Activated B cell treated with CpG ODN at 0.5 μM for 24 hours (primary cell): Measurements from ENCODE around the gene CA6. TPM values are rescaled to one million over a fixed set of nuclear protein-coding genes. Genes with fewer than 3 reads are reported as not detected.
"Not testable (repeated sequence)": the region's sequence is repeated elsewhere in the genome, so short reads cannot be mapped to it uniquely, and the experiment has no call there.

Experiments used
- ATAC-seq: fragments of 200-7000 bp; cut with Tn5 transposase; one replicate; pipeline ENCODE4 v1.10.0; 2021; ENCODE audit warnings: low read depth, mild to moderate bottlenecking, moderate library complexity
- CTCF ChIA-PET: fragments of 350-600 bp; sonication (Branson Sonifier 250); formaldehyde crosslinking; loops from one replicate; lab custom pipeline; 2021; ENCODE audit warnings: antibody characterized with exemption; lab: Charles Lee
- POLR2A ChIA-PET: fragments of 350-600 bp; sonication (Branson Sonifier 250); formaldehyde crosslinking; loops from one replicate; lab custom pipeline; 2021; ENCODE audit warnings: antibody characterized with exemption; lab: Charles Lee
- DNase-seq: peaks from one replicate; pipeline ENCODE4 v3.0.0; 2022
- H3K27ac Mint-ChIP-seq: one replicate; pipeline ENCODE4 v1.8.0; 2020; ENCODE audit warnings: mixed read lengths
- H3K27me3 Mint-ChIP-seq: one replicate; pipeline ENCODE4 v1.8.0; 2021; ENCODE audit warnings: mixed read lengths
- H3K36me3 Mint-ChIP-seq: one replicate; pipeline ENCODE4 v1.8.0; 2021; ENCODE audit warnings: low read depth, mixed read lengths
- H3K4me1 Mint-ChIP-seq: one replicate; pipeline ENCODE4 v1.8.0; 2021; ENCODE audit warnings: mixed read lengths
- H3K4me3 Mint-ChIP-seq: one replicate; pipeline ENCODE4 v1.8.0; 2020; ENCODE audit warnings: mild to moderate bottlenecking, mixed read lengths
- H3K9me3 Mint-ChIP-seq: one replicate; pipeline ENCODE4 v1.8.0; 2020; ENCODE audit warnings: mixed read lengths
- intact Hi-C: fragments of 100-400 bp; cut with micrococcal nuclease; formaldehyde crosslinking; loops from one replicate; pipeline ENCODE4 v1.15.1; 2024
- total RNA-seq: library from RNA; stranded (reverse); gene quantifications from 2 replicates; pipeline ENCODE4 v1.2.3, GENCODE V29; 2022
- TF ChIP-seq, protein P1 (sequence below): fragments of 200-600 bp; IDR thresholded peaks from one replicate; pipeline ENCODE4 v1.8.0; 2022; ENCODE audit warnings: antibody characterized with exemption, mild to moderate bottlenecking

Gene CA6
- total RNA-seq, 1 donor from 2014 or later, result not detected

GRCh38 chr1:8966606-8967005 is 20.9 kb downstream of the CA6 start:
- Mint-ChIP-seq H3K9me3 (peaks cover 3% of the 10 kb centered on the region), H3K4me1 (peaks cover 9% of the 10 kb centered on the region), H3K36me3 (no peaks in the 10 kb centered on the region), H3K4me3 (no peak overlapping the region), H3K27ac (no peak overlapping the region), H3K27me3 (peaks cover 4% of the 10 kb centered on the region)
- TF ChIP-seq, protein P1, sequence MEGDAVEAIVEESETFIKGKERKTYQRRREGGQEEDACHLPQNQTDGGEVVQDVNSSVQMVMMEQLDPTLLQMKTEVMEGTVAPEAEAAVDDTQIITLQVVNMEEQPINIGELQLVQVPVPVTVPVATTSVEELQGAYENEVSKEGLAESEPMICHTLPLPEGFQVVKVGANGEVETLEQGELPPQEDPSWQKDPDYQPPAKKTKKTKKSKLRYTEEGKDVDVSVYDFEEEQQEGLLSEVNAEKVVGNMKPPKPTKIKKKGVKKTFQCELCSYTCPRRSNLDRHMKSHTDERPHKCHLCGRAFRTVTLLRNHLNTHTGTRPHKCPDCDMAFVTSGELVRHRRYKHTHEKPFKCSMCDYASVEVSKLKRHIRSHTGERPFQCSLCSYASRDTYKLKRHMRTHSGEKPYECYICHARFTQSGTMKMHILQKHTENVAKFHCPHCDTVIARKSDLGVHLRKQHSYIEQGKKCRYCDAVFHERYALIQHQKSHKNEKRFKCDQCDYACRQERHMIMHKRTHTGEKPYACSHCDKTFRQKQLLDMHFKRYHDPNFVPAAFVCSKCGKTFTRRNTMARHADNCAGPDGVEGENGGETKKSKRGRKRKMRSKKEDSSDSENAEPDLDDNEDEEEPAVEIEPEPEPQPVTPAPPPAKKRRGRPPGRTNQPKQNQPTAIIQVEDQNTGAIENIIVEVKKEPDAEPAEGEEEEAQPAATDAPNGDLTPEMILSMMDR, result no peak
- CTCF ChIA-PET, result no interaction called here
- DNase-seq, result no peak
- POLR2A ChIA-PET, result interaction anchor here (0.6 kb wide), 1 partner anchor 21 kb away, joined by 4 read pairs; no protein-coding TSS in a partner anchor
- ATAC-seq, result no peak
- intact Hi-C loops, result no loop called here

GRCh38 chr1:8968902-8969301 is 23.2 kb downstream of the CA6 start:
- intact Hi-C loops, H3K27me3 Mint-ChIP-seq, DNase-seq, H3K36me3 Mint-ChIP-seq, H3K9me3 Mint-ChIP-seq, CTCF ChIA-PET, ATAC-seq, H3K27ac Mint-ChIP-seq, POLR2A ChIA-PET, H3K4me3 Mint-ChIP-seq: not testable (repeated sequence)
- H3K4me1 Mint-ChIP-seq, result peaks cover 11% of the 10 kb centered on the region

DNA sequence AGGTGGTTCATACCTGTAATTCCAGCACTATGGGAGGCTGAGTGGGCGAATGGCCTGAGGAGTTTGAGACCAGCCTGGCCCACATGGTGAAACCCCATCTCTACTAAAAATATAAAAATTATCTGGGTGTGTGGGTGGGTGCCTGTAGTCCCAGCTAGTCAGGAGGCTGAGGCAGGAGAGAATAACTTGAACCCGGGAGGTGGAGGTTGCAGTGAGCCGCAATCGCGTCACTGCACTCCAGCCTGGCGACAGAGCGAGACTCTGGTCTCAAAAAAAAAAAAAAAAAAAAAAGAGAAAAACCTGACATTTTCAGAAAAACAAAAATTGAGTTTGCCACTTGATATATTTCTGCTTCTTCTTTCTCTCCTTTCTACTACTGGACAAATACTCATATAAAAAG is 24.3 kb downstream of the CA6 start:
- CTCF ChIA-PET, result interaction anchor here (1.5 kb wide), 1 partner anchor 18 kb away, joined by 7 read pairs; no protein-coding TSS in a partner anchor
- H3K4me1 Mint-ChIP-seq, result peaks cover 11% of the 10 kb centered on the region
- no peak for DNase-seq

DNA sequence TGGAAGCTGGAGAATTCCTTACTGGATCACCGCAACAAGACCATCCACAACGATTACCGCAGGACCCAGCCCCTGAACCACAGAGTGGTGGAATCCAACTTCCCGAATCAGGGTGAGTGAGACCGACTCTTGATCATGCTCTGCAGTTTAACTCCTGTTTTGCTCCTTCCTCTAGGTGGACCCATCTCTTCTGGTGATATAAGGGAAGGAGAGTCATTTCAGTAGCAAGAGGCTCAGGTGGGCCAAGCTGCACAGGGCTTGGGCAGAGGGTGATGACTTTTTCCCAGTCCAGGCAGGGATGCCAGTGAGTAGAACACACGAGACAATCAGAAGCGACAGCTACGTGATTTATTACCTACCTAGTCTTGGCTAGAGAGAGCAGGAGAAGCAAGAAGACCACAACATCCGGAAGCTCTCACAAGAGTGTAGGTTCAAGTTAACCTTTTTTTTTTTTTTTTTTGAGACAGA is 25.2 kb downstream of the CA6 start:
- Mint-ChIP-seq H3K27ac (no peak overlapping the region), H3K27me3 (peaks cover 4% of the 10 kb centered on the region), H3K36me3 (no peaks in the 10 kb centered on the region), H3K4me1 (peaks cover 11% of the 10 kb centered on the region), H3K4me3 (peak overlapping the region; percentile 42), H3K9me3 (peaks cover 3% of the 10 kb centered on the region)
- DNase-seq (no peak), ATAC-seq (peak; percentile 37)
- CTCF ChIA-PET, result interaction anchor here (1.0 to 1.5 kb wide), 2 partner anchors 8 to 17 kb away, joined by 4 to 7 read pairs; no protein-coding TSS in a partner anchor
- POLR2A ChIA-PET, result no interaction called here
- intact Hi-C loops, result no loop called here
- TF ChIP-seq, protein P1, result no peak

More for the DNA sequence above, 24.3 kb downstream of the CA6 start:
- Mint-ChIP-seq H3K4me3 (no peak overlapping the region), H3K27me3 (peaks cover 4% of the 10 kb centered on the region), H3K9me3 (peaks cover 3% of the 10 kb centered on the region), H3K27ac (no peak overlapping the region), H3K36me3 (no peaks in the 10 kb centered on the region)
- no peak for ATAC-seq
- TF ChIP-seq, protein P1, result no peak
- POLR2A ChIA-PET, result interaction anchor here (0.7 kb wide), 1 partner anchor 11 kb away, joined by 8 read pairs; no protein-coding TSS in a partner anchor
- intact Hi-C loops, result no loop called here

DNA sequence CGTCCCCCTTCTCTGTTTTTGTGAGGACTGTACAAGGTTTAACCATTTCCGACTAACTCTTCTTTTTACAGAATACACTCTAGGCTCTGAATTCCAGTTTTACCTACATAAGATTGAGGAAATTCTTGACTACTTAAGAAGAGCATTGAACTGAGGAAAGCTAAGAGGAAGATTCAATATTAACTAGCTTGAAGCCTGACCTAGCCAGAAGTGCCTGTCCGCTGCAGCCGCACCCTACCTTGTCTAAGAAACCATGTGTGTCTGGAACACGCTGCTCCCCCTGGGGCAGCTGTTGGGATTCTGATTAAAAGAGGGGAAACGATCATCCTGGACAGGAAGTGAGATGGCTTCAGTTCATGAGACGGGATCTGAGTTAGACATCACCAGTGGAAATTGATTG is 28.9 kb downstream of the CA6 start:
- no peak for ATAC-seq
- DNase-seq, result no peak
- intact Hi-C loops, result no loop called here
- CTCF ChIA-PET, result no interaction called here
- no peak overlapping the region for H3K4me3 Mint-ChIP-seq
- H3K4me1 Mint-ChIP-seq, result peaks cover 11% of the 10 kb centered on the region
- no peaks in the 10 kb centered on the region for H3K9me3 Mint-ChIP-seq
- H3K27ac Mint-ChIP-seq, result no peak overlapping the region
- POLR2A ChIA-PET, result no interaction called here
- TF ChIP-seq, protein P1, result no peak
- H3K36me3 Mint-ChIP-seq, result no peaks in the 10 kb centered on the region
- peaks cover 4% of the 10 kb centered on the region for H3K27me3 Mint-ChIP-seq
